Keratinocyte (primary cell): ENCODE measurements around the gene TUT1.

Source experiments
- EZH2 ChIP-seq: IDR thresholded peaks from one replicate; pipeline ENCODE4 v1.6.1; 2012; ENCODE audit warnings: inconsistent platforms, mild to moderate bottlenecking, low read length, moderate library complexity
- TF ChIP-seq, protein P1 (sequence below), 3 experiments: IDR thresholded peaks in 1 of 3; conservative IDR thresholded peaks in 1 of 3; optimal IDR thresholded peaks in 1 of 3; 2 replicates in 2 of 3; 3 replicates in 1 of 3; pipeline versions ENCODE3 to v1.5.1; 2011; ENCODE audit warnings: low read length in 3 of 3, mild to moderate bottlenecking in 3 of 3, moderate library complexity in 2 of 3, control low read depth in 1 of 3, inconsistent platforms in 1 of 3; ENCODE audit not compliant: insufficient read depth in 2 of 3; ENCODE audit errors: extremely low read depth in 1 of 3

DNA sequence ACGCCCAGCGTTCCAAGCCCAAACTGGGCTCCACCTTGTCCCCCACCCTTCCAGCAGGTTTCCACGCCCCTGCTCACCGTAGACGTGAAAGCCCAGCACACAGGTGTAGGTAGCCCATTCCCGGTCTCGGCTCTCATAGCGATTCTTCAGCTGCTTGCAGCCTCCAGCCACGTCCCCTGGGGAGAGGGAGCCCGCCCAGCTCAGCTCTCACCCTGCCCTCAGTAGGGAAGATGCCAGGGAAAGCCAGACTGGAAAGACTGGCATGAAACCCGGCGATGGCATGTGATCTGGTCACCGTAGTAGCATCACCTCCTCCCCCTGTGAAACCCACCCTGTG lies 11.7 kb upstream of the TUT1 start:
- TF ChIP-seq EZH2, result no peak
- TF ChIP-seq, protein P1, sequence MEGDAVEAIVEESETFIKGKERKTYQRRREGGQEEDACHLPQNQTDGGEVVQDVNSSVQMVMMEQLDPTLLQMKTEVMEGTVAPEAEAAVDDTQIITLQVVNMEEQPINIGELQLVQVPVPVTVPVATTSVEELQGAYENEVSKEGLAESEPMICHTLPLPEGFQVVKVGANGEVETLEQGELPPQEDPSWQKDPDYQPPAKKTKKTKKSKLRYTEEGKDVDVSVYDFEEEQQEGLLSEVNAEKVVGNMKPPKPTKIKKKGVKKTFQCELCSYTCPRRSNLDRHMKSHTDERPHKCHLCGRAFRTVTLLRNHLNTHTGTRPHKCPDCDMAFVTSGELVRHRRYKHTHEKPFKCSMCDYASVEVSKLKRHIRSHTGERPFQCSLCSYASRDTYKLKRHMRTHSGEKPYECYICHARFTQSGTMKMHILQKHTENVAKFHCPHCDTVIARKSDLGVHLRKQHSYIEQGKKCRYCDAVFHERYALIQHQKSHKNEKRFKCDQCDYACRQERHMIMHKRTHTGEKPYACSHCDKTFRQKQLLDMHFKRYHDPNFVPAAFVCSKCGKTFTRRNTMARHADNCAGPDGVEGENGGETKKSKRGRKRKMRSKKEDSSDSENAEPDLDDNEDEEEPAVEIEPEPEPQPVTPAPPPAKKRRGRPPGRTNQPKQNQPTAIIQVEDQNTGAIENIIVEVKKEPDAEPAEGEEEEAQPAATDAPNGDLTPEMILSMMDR (optimal IDR thresholded peaks at IDR 0.05 in 1 of 3, IDR thresholded peaks at IDR 0.05 in 1 of 3, conservative IDR thresholded peaks at IDR 0.05 in 1 of 3; ENCODE audit: extremely low read depth in 1 of 3, insufficient read depth in 2 of 3, low read length in 3 of 3), result no peak
